Measurements from ENCODE around the gene WBP2.
A peak's percentile ranks its signal among the peaks of the same experiment; 100 is the strongest.
"Not testable (repeated sequence)": the region's sequence is repeated elsewhere in the genome, so short reads cannot be mapped to it uniquely, and the experiment has no call there.

The WBP2 gene

DNA sequence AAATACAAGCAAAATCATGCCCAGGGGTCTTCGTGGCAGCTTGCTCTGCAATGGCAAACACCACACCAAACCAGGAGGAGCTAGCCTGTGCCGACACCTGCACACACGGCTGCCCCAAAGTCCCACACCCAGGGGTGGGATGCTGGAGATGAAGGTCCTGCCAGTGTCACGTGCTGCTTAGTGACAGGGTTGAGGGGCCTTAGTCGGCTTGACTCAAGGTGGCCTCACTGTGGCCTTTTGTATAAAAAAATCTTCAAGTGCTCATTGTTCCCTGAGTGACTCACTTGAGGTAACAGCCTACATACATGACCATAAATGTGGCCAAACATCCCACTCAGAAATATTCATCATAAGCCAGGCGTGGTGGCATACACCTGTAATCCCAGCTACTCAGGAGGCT lies 34.3 kb upstream of the WBP2 start:
- no peak for DNase-seq

DNA sequence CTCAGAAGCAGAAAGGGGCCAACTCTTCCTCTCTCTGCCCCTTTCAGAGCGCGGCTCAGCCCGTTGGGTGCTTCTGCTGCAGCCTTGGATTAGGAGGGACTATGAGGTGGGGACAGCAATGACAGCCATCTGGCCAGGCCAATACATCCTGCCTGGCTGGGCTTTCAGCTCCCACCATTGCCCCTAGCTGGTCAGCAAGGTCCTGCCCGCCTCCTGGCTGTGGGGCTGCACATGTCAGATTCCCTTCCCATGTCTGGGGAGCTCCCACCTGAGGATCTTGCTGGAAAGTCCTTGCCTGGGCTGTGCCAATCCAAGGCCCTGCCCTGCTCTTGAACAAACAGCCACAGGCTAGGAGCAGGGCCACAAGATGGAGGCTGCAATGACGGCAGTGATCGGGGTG lies 33.3 kb upstream of the WBP2 start:
- DNase-seq = no peak

DNA sequence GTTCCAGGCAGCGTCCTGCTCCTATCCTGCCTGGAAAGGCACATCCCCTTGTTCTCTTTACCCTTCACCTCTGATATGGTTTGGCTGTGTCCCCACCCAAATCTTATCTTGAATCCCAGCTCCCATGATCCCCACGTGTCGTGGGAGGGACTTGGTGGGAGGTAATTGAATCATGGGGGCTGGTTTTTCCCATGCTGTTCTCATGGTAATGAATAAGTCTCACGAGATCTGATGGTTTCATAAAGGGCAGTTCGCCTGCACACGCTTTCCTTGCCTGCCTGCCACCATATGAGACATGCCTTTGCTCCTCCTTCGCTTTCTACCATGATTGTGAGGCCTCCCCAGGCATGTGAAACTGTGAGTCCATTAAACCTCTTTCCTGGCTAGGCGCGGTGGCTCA lies 30.7 kb upstream of the WBP2 start:
- not testable (repeated sequence) for DNase-seq

DNA sequence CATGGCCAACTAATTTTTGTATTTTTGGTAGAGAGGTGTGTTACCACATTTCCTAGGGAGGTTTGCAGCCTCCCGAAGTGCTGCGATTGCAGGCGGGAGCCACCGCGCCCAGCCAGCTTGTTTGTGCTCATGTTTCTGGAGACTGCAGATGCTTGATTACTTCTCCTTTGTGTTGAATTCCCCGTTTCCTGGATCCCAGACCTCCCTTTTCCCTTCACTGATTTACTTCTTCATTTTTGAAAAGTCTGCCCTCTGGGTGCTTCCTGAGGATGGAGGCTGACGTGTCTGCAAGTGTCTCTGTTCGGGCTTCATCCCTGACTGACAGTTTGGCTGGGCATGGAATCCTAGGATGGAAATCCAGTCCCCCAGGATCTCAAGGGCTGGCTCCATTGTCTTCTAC lies 30.3 kb upstream of the WBP2 start:
- DNase-seq = no peak

- DNase-seq = no peak
Measured at GRCh38 chr17:75881678-75882454, 26.7 kb upstream of the WBP2 start.

DNA sequence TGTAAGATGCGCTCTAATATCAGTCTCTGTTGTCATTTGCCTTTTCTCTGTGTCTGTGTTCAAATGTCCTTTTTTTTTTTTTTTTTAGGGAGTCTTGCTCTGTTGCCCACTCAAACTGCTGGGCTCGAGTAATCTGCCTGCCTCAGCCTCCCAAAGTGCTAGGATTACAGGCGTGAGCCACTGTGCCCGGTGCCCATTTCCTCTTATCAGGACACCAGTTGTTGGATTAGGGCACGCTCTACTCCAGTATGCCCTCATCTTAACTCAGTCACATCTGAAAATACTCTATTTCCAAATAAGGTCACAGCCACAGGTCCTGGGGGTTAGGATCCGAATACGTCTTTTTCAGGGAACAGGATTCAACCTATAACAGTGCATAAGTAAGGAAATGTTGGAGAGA lies 25.1 kb upstream of the WBP2 start:
- no peak for DNase-seq

DNA sequence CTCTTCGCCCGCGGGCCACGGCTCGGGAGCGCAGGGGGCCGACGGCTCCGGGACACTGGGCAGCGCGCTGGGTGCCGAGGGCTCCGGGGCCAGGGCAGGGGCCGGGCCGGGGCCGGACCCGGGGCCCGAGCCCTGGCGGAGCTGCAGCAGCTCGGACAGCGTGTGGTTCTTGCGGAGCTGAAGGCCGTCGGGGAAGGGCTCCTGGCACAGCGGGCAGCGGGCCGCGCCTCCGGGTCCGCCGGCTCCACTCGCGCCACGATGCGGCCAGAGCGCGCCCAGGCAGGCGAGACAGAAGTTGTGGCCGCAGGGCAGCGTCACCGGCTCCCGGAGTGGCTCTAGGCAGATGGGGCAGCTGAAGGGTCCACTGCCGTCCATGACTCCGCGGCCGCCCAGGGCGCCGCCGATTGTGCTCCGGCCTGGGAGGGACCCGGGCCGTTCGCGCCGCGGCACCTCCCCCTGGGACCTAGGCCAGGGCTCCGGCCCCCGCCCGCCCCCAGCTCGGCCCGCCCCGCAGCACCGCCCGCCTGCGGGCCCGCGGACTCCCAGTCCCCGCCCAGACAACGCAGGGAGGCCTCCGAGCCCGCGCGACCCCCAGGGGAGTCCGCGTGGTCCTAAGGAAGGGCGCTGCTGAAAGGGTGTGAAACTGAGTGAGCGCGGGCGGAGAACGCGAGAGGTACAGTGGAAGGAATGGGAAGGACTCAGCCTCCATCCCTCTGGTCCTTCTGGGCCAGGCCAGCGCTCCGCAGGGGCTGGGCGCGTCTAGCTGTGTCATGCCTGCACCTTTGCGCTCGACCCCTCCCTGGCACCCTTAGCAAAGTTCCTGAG lies 23.3 kb upstream of the WBP2 start, which contains the start of gene TRIM47:
Gene TRIM47, minus strand, starts transcription at position 408 of the 825 bp plus-strand sequence. Its CDS starts 33 bp downstream, at position 375.
- DNase-seq = peak in 45 of 56 donors; percentile 17 to 76 (median 52)

GRCh38 chr17:75877752-75878173 lies 22.6 kb upstream of the WBP2 start:
- DNase-seq = peak in 34 of 56 donors; percentile 23 to 74 (median 52)

GRCh38 chr17:75876938-75877751 lies 22.0 kb upstream of the WBP2 start:
- peak in 54 of 56 donors; percentile 31 to 91 (median 73) for DNase-seq

DNA sequence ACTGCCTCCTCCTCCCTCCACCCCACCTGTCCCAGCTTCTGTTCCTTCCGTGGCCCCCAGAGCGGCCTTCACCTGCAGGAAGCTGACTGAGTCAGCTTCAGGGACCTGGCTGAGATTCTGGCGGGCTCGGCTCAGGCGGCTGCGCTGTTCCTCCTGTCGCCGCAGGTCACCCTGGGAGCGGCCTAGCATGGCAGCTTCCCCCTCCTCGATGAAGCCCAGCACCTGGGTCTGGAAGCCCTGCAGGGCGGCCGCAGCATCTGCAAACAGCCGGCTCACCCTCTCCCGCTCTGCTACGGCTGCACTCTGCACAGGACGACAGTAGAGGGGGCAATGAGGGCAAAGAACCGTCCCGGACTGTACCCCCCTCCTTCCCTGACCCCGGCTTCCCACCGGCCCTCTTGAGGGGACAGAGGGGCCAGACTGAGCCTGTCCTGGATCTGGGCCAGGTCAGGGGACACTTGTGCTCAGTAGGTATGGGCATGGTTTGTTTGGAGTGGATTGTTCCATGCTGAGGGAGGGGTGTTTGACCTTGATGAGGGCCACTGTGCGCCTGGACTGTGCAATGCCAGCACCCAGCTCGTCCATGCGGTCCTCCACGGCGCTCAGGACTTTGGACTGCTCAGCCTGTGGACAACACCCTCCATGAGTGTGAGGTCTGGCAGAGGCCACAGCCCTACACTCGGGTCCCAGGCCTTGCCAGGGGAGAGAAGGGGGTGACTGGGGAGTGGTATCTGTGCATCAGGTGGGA lies 21.2 kb upstream of the WBP2 start:
- DNase-seq = peak in 2 of 56 donors; percentile 41 to 48

DNA sequence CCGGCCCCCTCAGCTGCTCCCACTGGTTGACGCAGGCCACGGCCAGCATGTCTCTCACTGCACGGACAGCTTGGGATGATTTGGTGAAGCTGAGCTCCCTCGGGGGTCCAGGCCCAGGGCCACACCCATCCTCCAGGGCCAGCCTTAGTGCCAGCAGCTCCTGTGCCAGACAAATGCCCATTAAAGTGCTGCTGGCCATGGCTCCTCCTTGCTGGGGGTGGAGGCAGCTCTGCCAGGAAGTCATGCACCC lies 20.7 kb upstream of the WBP2 start:
- peak in 7 of 56 donors; percentile 47 to 76 (median 64) for DNase-seq

DNA sequence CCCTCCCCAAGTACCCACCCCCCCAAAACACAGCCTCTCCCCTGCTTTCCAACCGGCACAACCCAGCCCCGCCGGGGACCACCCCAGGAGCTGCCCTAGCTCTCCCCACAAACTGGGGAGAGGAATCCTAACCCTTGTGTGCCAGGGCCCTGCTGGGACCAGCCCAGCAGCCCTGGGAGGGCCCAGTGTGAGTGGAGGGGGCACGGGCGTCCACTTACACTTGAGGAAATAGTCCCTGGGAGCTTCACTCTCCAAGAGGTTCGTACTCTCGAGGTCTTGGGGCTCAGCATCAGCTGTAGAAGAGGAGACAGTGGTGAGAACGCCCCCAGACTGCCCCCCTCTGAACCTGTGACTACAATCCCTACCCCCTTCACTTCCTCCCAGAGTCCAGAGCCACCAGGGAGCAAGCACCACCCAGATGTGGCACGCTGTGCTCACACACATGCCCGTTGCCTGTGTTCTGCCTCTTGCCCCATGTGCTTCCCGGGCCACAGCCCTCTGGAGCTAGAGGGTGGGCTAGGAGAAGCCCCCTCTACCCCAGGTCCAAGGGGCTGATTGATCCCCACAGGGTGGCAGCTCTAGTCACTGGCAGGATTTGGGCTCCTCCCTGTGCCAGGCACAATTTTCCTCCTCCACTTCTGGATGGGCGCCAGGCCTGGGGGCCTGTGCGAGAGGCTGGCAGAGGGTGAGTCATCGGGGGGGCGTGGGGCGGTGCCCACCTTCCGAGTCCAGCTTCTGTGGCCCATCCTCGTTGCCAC lies 20.2 kb upstream of the WBP2 start:
- DNase-seq = peak in 15 of 56 donors; percentile 24 to 76 (median 47)

- DNase-seq = no peak
Measured at GRCh38 chr17:75874323-75875181, 19.4 kb upstream of the WBP2 start.

GRCh38 chr17:75873587-75874322 lies 18.6 kb upstream of the WBP2 start:
- DNase-seq = no peak

DNA sequence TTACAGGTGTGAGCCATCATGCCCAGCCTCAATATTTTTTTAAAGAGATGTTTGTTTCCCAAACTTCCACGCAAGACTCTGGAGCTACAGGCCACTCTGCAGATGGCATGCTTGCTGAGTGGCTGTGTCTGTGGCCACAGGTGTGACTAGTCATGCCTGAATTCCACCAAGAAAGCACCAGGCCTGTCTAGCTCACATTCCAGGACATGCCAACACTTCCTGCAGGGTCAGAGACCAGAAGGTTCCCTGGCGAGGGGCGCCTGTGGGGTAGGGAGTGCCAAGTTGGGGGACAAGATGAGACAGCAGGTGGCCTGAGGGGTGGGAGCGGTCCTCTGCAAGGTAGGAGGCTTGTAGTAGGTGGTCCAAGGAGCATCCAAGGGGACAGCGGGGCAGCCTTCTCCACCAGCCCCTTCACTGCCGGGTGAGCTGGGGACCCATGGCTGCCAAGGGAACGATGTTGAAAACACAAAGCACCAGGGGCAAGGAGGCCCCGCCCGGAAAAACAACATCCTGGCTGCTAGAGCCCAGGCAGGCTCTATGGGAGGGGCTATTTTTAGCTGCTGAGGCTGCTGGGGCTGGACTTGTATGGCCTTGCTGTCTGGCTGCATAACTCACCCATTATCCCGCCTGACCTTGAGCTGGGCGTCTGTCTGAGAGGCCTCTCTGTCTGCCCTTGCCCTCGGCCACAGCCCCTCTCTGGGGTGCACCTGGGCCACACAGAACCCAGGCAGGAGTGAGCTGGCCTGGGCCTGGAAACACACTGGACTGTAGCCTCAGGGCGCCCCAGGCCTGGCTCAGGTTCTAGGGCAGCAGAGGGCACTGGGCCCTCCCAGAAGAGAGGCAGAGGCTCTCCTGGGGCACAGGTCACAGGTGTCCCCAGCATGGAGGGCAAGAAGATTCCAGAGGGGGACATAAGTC lies 17.6 kb upstream of the WBP2 start:
- DNase-seq = peak in 20 of 56 donors; percentile 18 to 62 (median 40)

- DNase-seq = not testable (repeated sequence)
Measured at GRCh38 chr17:75870228-75870627, 15.1 kb upstream of the WBP2 start.

Data from nucleus accumbens (tissue), 56 donors.